H9 (cell line): ENCODE measurements around the gene EFNA3. TPM values are rescaled to one million over a fixed set of nuclear protein-coding genes. Genes with fewer than 3 reads are reported as not detected.

Source experiments
- DNase-seq: peaks from one replicate; pipeline ENCODE4 v3.0.0-alpha.2; 2017
- H2AFZ ChIP-seq: one replicate; pipeline ENCODE4 v1.6.1; 2013; ENCODE audit warnings: mild to moderate bottlenecking, low read length, control low read depth, moderate library complexity
- H2AK5ac ChIP-seq: 2 replicates; pipeline ENCODE4 v1.6.1; 2013; ENCODE audit warnings: low read length, control low read depth, mixed read lengths; ENCODE audit not compliant: insufficient read length
- H2BK120ac ChIP-seq: one replicate; pipeline ENCODE4 v1.6.1; 2013; ENCODE audit warnings: low read depth, mild to moderate bottlenecking, low read length, control low read depth, inconsistent platforms; ENCODE audit not compliant: poor library complexity, severe bottlenecking
- H2BK12ac ChIP-seq: 2 replicates; pipeline ENCODE4 v1.6.1; 2013; ENCODE audit warnings: low read length, control low read depth, mixed read lengths, low read depth; ENCODE audit not compliant: insufficient read length
- H2BK15ac ChIP-seq: 2 replicates; pipeline ENCODE4 v1.6.1; 2013; ENCODE audit warnings: low read depth, low read length, control low read depth
- H2BK20ac ChIP-seq: one replicate; pipeline ENCODE4 v1.6.1; 2013; ENCODE audit warnings: low read depth, mild to moderate bottlenecking, low read length, control low read depth, inconsistent platforms; ENCODE audit not compliant: poor library complexity, severe bottlenecking
- H2BK5ac ChIP-seq: 2 replicates; pipeline ENCODE4 v1.6.1; 2013; ENCODE audit warnings: low read length, control low read depth, mixed read lengths; ENCODE audit not compliant: insufficient read length
- H3K14ac ChIP-seq: 2 replicates; pipeline ENCODE4 v1.6.1; 2013; ENCODE audit warnings: low read length, control low read depth; ENCODE audit not compliant: insufficient read depth
- H3K18ac ChIP-seq: 2 replicates; pipeline ENCODE4 v1.6.1; 2013; ENCODE audit warnings: low read depth, mild to moderate bottlenecking, mixed read lengths, low read length, control low read depth; ENCODE audit not compliant: insufficient read length
- H3K23ac ChIP-seq: 2 replicates; pipeline ENCODE4 v1.6.1; 2013; ENCODE audit warnings: low read length, control low read depth, mixed read lengths, low read depth; ENCODE audit not compliant: insufficient read length
- H3K23me2 ChIP-seq: 2 replicates; pipeline ENCODE4 v1.6.1; 2013; ENCODE audit warnings: low read depth, mild to moderate bottlenecking, mixed read lengths, low read length, control low read depth; ENCODE audit not compliant: insufficient read length, poor library complexity, severe bottlenecking
- H3K27ac ChIP-seq: 2 replicates; pipeline ENCODE4 v1.5.1; 2013; ENCODE audit warnings: low read length, control low read depth, mixed read lengths, low read depth; ENCODE audit not compliant: insufficient read length
- H3K27me3 ChIP-seq: 2 replicates; pipeline ENCODE4 v1.6.1; 2013; ENCODE audit warnings: low read length, control low read depth, inconsistent platforms; ENCODE audit not compliant: insufficient read depth
- H3K4ac ChIP-seq: 2 replicates; pipeline ENCODE4 v1.6.1; 2013; ENCODE audit warnings: low read depth, mild to moderate bottlenecking, control low read depth, inconsistent platforms, low read length, moderate library complexity
- H3K4me1 ChIP-seq: 2 replicates; pipeline ENCODE4 v1.6.1; 2013; ENCODE audit warnings: low read length, control low read depth, inconsistent platforms; ENCODE audit not compliant: insufficient read depth
- H3K4me2 ChIP-seq: 2 replicates; pipeline ENCODE4 v1.6.1; 2013; ENCODE audit warnings: low read length, control low read depth, mixed read lengths; ENCODE audit not compliant: insufficient read length, insufficient read depth
- H3K56ac ChIP-seq: 2 replicates; pipeline ENCODE4 v1.6.1; 2013; ENCODE audit warnings: low read depth, mild to moderate bottlenecking, mixed read lengths, low read length, control low read depth; ENCODE audit not compliant: insufficient read length
- H3K79me1 ChIP-seq: 2 replicates; pipeline ENCODE4 v1.6.1; 2013; ENCODE audit warnings: low read depth, mild to moderate bottlenecking, moderate library complexity, low read length, control low read depth, inconsistent platforms; ENCODE audit not compliant: insufficient read depth, poor library complexity, severe bottlenecking
- H3K79me2 ChIP-seq: 2 replicates; pipeline ENCODE4 v1.6.1; 2013; ENCODE audit warnings: low read length, control low read depth, inconsistent platforms; ENCODE audit not compliant: insufficient read depth
- H3K9ac ChIP-seq: 2 replicates; pipeline ENCODE4 v1.6.1; 2013; ENCODE audit warnings: low read length, control low read depth, mixed read lengths; ENCODE audit not compliant: insufficient read length; ENCODE audit errors: extremely low read depth
- H3K9me3 ChIP-seq: one replicate; pipeline ENCODE4 v1.6.1; 2013; ENCODE audit warnings: low read depth, low read length, inconsistent platforms; ENCODE audit not compliant: control insufficient read depth
- H3T11ph ChIP-seq: one replicate; pipeline ENCODE4 v1.6.1; 2013; ENCODE audit warnings: mild to moderate bottlenecking, low read length, control low read depth, inconsistent platforms
- H4K20me1 ChIP-seq: one replicate; pipeline ENCODE4 v1.6.1; 2013; ENCODE audit not compliant: control insufficient read depth, insufficient read length, insufficient read depth
- H4K5ac ChIP-seq: 2 replicates; pipeline ENCODE4 v1.6.1; 2013; ENCODE audit warnings: low read depth, mild to moderate bottlenecking, mixed read lengths, low read length, control low read depth; ENCODE audit not compliant: insufficient read length
- H4K8ac ChIP-seq: replicated peaks from 2 replicates; pipeline ENCODE4 v1.6.1; 2013; ENCODE audit warnings: low read length, control low read depth, mixed read lengths, low read depth; ENCODE audit not compliant: insufficient read length
- H4K91ac ChIP-seq: 2 replicates; pipeline ENCODE4 v1.6.1; 2013; ENCODE audit warnings: low read depth, mild to moderate bottlenecking, moderate library complexity, mixed read lengths, low read length, control low read depth; ENCODE audit not compliant: insufficient read length
- H3K27ac Mint-ChIP-seq, 3 experiments: 2 replicates in 2 of 3; 3 replicates in 1 of 3; pipeline ENCODE4 v1.8.0; 2020 to 2021; ENCODE audit warnings: mixed read lengths in 3 of 3, mild to moderate bottlenecking in 1 of 3, moderate library complexity in 1 of 3
- H3K27me3 Mint-ChIP-seq: 2 replicates; pipeline ENCODE4 v1.8.0; 2021; ENCODE audit warnings: low read depth, mild to moderate bottlenecking, moderate library complexity, mixed read lengths
- H3K36me3 Mint-ChIP-seq, 3 experiments: 2 replicates in 2 of 3; 3 replicates in 1 of 3; pipeline ENCODE4 v1.8.0; 2020 to 2021; ENCODE audit warnings: low read depth in 3 of 3, mixed read lengths in 3 of 3; ENCODE audit not compliant: insufficient read depth in 1 of 3
- H3K4me1 Mint-ChIP-seq, 2 experiments: 2 replicates each; pipeline ENCODE4 v1.8.0; 2020; ENCODE audit warnings: mixed read lengths in 2 of 2
- H3K4me3 Mint-ChIP-seq, 2 experiments: 2 replicates in 1 of 2; 3 replicates in 1 of 2; pipeline ENCODE4 v1.8.0; 2020 to 2021; ENCODE audit warnings: mild to moderate bottlenecking in 2 of 2, mixed read lengths in 2 of 2, moderate library complexity in 1 of 2
- H3K9me3 Mint-ChIP-seq, 2 experiments: 2 replicates in 1 of 2; 3 replicates in 1 of 2; pipeline ENCODE4 v1.8.0; 2020; ENCODE audit warnings: mild to moderate bottlenecking in 2 of 2, mixed read lengths in 2 of 2, moderate library complexity in 1 of 2
- CTCF ChIP-seq: fragments of 200-600 bp; sonication (generic); conservative IDR thresholded peaks from 3 replicates; pipeline ENCODE4 v1.8.0; 2021; ENCODE audit warnings: antibody characterized with exemption, mild to moderate bottlenecking
- WGBS: extraction: QIAGEN DNeasy Blood & Tissue Kit; methylation state at CpG from one replicate; pipeline ENCODE4 v1.1.7; 2013; ENCODE audit warnings: missing lambda C conversion rate, low lambda C conversion rate, mixed read lengths; ENCODE audit not compliant: insufficient read length; ENCODE audit errors: extremely low coverage; 5-methylcytosine and 5-hydroxymethylcytosine counted together
- total RNA-seq: library from RNA; stranded (reverse); gene quantifications from 2 replicates; pipeline ENCODE4 v1.2.1, GENCODE V29; 2021

EFNA3 gene
- total RNA-seq, 1 experiment from 2014 or later = 3.9 TPM

- H3K27ac ChIP-seq = no peak overlapping the region
- WGBS = no CpG with 5 or more reads among the region's 6 CpGs
- no peak overlapping the region for H2BK120ac ChIP-seq
- H2AK5ac ChIP-seq = no peak overlapping the region
- H3K56ac ChIP-seq = no peak overlapping the region
- Mint-ChIP-seq H3K36me3 (no peaks in the 10 kb centered on the region), H3K27ac (no peak overlapping the region), H3K27me3 (peaks cover 53% of the 10 kb centered on the region), H3K4me1 (peaks cover under 1 to 1% of the 10 kb centered on the region in 2 experiments; a peak in 1 of 4 replicates), H3K9me3 (no peaks in the 10 kb centered on the region), H3K4me3 (no peak overlapping the region)
- no peak overlapping the region for H2BK12ac ChIP-seq
- H3K79me1 ChIP-seq = no peaks in the 10 kb centered on the region
- no peak for DNase-seq
- H2BK20ac ChIP-seq = no peak overlapping the region
- H2AFZ ChIP-seq = no peak overlapping the region
- H4K8ac ChIP-seq = no peak overlapping the region
- no peaks in the 10 kb centered on the region for H3K79me2 ChIP-seq
- H3K4me1 ChIP-seq = no peaks in the 10 kb centered on the region
- H3K4me2 ChIP-seq = no peak overlapping the region
- no peaks in the 10 kb centered on the region for H3K27me3 ChIP-seq
- H2BK15ac ChIP-seq = no peak overlapping the region
- no peak overlapping the region for H4K91ac ChIP-seq
- no peak overlapping the region for H3T11ph ChIP-seq
- no peak overlapping the region for H3K9ac ChIP-seq
- H3K9me3 ChIP-seq = no peaks in the 10 kb centered on the region
- H3K23ac ChIP-seq = no peak overlapping the region
- no peaks in the 10 kb centered on the region for H4K20me1 ChIP-seq
- no peaks in the 10 kb centered on the region for H3K23me2 ChIP-seq
- H3K4ac ChIP-seq = no peak overlapping the region
- no peak overlapping the region for H3K18ac ChIP-seq
- H3K14ac ChIP-seq = no peak overlapping the region
- H2BK5ac ChIP-seq = no peak overlapping the region
- no peak for TF ChIP-seq CTCF
- no peak overlapping the region for H4K5ac ChIP-seq
Observed at GRCh38 chr1:155106862-155107261, 28.2 kb downstream of the EFNA3 start.
